Panc1 (cell line): Measurements from ENCODE around the gene HILPDA. TPM values are rescaled to one million over a fixed set of nuclear protein-coding genes. Genes with fewer than 3 reads are reported as not detected.

ENCODE experiments used
- ATAC-seq: fragments of 200-7000 bp; cut with Tn5 transposase; 2 replicates; pipeline ENCODE4 v1.9.1; 2020; ENCODE audit warnings: mild to moderate bottlenecking, moderate library complexity
- BruUV-seq: library from RNA; stranded (reverse); fragments of 400-500 nt; replicated peaks from 2 replicates; lab custom pipeline; 2021; lab: Mats Ljungman, UMichigan
- CTCF ChIA-PET: fragments of 300-600 bp; sonication (Branson Sonifier 250); formaldehyde crosslinking; loops from one replicate; lab custom pipeline; 2022; ENCODE audit warnings: antibody characterized with exemption; lab: Charles Lee
- POLR2A ChIA-PET: fragments of 300-600 bp; sonication (Branson Sonifier 250); formaldehyde crosslinking; loops from one replicate; lab custom pipeline; 2022; ENCODE audit warnings: antibody characterized with exemption; lab: Charles Lee
- DNase-seq: peaks from one replicate; pipeline ENCODE4 v3.0.0-alpha.2; 2010; ENCODE audit warnings: low read depth, low spot score
- H3K27ac ChIP-seq: 2 replicates; pipeline ENCODE4 v1.5.1; 2011; ENCODE audit warnings: mild to moderate bottlenecking, low read length, inconsistent platforms
- H3K27me3 ChIP-seq: fragments of 200-500 bp; sonication (Bioruptor generic); 2 replicates; pipeline ENCODE4 v1.6.0; 2014; ENCODE audit warnings: low read length, inconsistent platforms; ENCODE audit not compliant: control insufficient read depth, insufficient read depth
- H3K36me3 ChIP-seq: fragments of 200-500 bp; sonication (Bioruptor generic); 2 replicates; pipeline ENCODE4 v1.5.1; 2014; ENCODE audit warnings: inconsistent platforms, mild to moderate bottlenecking, low read length, moderate library complexity; ENCODE audit not compliant: control insufficient read depth, insufficient read depth
- H3K4me1 ChIP-seq: 2 replicates; pipeline ENCODE4 v1.5.1; 2011; ENCODE audit warnings: inconsistent platforms, mild to moderate bottlenecking, low read length, moderate library complexity; ENCODE audit not compliant: control insufficient read depth, insufficient read depth
- H3K4me3 ChIP-seq, 2 experiments: 2 replicates each; pipeline ENCODE4 v1.5.1; 2011 to 2012; ENCODE audit warnings: low read depth in 2 of 2, low read length in 2 of 2, mild to moderate bottlenecking in 2 of 2, inconsistent platforms in 1 of 2, moderate library complexity in 1 of 2
- H3K9me3 ChIP-seq: fragments of 200-500 bp; sonication (Bioruptor generic); 2 replicates; pipeline ENCODE4 v1.5.1; 2014; ENCODE audit warnings: low read depth, mild to moderate bottlenecking, inconsistent platforms, low read length, moderate library complexity; ENCODE audit not compliant: control insufficient read depth, insufficient read depth
- POLR2AphosphoS5 ChIP-seq: IDR thresholded peaks from 2 replicates; pipeline ENCODE4 v1.6.1; 2012; ENCODE audit warnings: mild to moderate bottlenecking, low read depth, low read length, moderate library complexity
- SIN3A ChIP-seq: IDR thresholded peaks from 2 replicates; pipeline ENCODE4 v1.6.1; 2012; ENCODE audit warnings: low read depth, mild to moderate bottlenecking, low read length, moderate library complexity, borderline replicate concordance; ENCODE audit not compliant: insufficient read depth
- TCF7L2 ChIP-seq: IDR thresholded peaks from 2 replicates; pipeline ENCODE4 v1.6.1; 2011; ENCODE audit warnings: mild to moderate bottlenecking, low read depth, low read length, inconsistent platforms
- in situ Hi-C: cut with HindIII; loops from 2 replicates; pipeline ENCODE4 v1.10.0; 2016; ENCODE audit warnings: low sequenced_read_pairs, low pct_unique_long_range_greater_than_20kb
- intact Hi-C: fragments of 100-400 bp; cut with micrococcal nuclease; formaldehyde crosslinking; loops from one replicate; pipeline ENCODE4 v1.10.0; 2022; ENCODE audit not compliant: unreplicated experiment
- total RNA-seq: library from RNA; stranded (reverse); gene quantifications from one replicate; pipeline ENCODE4 v1.2.1, GENCODE V29; 2021; ENCODE audit not compliant: unreplicated experiment
- TF ChIP-seq, protein P1 (sequence below), 2 experiments: IDR thresholded peaks; 2 replicates each; pipeline ENCODE4 v1.6.1; 2011 to 2012; ENCODE audit warnings: low read depth in 2 of 2, control low read depth in 1 of 2, low read length in 1 of 2, mild to moderate bottlenecking in 1 of 2, moderate library complexity in 1 of 2; ENCODE audit not compliant: insufficient read depth in 1 of 2
- TF ChIP-seq, protein P2 (sequence below): fragments of 450-650 bp; IDR thresholded peaks from 2 replicates; pipeline ENCODE4 v1.5.1; 2017; ENCODE audit warnings: mild to moderate bottlenecking

HILPDA gene
- total RNA-seq, 1 experiment from 2014 or later: 70.8 TPM

DNA sequence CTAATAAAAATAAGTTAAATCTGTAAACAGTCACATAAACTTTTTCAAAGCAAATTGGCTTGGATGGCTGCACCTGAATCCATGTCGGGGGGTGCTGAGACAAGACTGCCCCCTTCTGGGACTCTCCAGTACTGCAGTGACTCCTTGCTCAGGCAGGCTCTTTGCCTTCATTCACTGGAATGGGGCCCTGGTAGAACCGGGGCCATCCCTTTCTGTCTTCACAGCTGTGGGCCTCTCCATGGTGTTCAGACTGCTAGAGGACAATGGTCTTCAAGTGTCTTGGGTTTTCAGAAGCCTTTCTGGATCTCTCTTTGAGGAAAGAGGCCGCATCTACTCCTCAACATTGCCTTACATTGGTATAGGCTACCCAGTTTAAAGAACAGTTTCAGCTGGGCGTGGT is 29.8 kb upstream of the HILPDA start:
- H3K4me3 ChIP-seq: no peak overlapping the region
- ATAC-seq: peak; percentile 76
- TF ChIP-seq, protein P1, sequence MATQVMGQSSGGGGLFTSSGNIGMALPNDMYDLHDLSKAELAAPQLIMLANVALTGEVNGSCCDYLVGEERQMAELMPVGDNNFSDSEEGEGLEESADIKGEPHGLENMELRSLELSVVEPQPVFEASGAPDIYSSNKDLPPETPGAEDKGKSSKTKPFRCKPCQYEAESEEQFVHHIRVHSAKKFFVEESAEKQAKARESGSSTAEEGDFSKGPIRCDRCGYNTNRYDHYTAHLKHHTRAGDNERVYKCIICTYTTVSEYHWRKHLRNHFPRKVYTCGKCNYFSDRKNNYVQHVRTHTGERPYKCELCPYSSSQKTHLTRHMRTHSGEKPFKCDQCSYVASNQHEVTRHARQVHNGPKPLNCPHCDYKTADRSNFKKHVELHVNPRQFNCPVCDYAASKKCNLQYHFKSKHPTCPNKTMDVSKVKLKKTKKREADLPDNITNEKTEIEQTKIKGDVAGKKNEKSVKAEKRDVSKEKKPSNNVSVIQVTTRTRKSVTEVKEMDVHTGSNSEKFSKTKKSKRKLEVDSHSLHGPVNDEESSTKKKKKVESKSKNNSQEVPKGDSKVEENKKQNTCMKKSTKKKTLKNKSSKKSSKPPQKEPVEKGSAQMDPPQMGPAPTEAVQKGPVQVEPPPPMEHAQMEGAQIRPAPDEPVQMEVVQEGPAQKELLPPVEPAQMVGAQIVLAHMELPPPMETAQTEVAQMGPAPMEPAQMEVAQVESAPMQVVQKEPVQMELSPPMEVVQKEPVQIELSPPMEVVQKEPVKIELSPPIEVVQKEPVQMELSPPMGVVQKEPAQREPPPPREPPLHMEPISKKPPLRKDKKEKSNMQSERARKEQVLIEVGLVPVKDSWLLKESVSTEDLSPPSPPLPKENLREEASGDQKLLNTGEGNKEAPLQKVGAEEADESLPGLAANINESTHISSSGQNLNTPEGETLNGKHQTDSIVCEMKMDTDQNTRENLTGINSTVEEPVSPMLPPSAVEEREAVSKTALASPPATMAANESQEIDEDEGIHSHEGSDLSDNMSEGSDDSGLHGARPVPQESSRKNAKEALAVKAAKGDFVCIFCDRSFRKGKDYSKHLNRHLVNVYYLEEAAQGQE (IDR thresholded peaks at IDR 0.05; ENCODE audit: insufficient read depth in 1 of 2, low read depth in 2 of 2, low read length in 1 of 2): no peak
- TF ChIP-seq SIN3A (no peak), POLR2AphosphoS5 (no peak), TCF7L2 (no peak)
- TF ChIP-seq, protein P2, sequence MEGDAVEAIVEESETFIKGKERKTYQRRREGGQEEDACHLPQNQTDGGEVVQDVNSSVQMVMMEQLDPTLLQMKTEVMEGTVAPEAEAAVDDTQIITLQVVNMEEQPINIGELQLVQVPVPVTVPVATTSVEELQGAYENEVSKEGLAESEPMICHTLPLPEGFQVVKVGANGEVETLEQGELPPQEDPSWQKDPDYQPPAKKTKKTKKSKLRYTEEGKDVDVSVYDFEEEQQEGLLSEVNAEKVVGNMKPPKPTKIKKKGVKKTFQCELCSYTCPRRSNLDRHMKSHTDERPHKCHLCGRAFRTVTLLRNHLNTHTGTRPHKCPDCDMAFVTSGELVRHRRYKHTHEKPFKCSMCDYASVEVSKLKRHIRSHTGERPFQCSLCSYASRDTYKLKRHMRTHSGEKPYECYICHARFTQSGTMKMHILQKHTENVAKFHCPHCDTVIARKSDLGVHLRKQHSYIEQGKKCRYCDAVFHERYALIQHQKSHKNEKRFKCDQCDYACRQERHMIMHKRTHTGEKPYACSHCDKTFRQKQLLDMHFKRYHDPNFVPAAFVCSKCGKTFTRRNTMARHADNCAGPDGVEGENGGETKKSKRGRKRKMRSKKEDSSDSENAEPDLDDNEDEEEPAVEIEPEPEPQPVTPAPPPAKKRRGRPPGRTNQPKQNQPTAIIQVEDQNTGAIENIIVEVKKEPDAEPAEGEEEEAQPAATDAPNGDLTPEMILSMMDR: peak; percentile 97
- no peaks in the 10 kb centered on the region for H3K9me3 ChIP-seq
- ChIA-PET CTCF (interaction anchor here (0.9 to 7.8 kb wide), 9 partner anchors 9 to 78 kb away, joined by 3 to 133 read pairs (median 4); partner anchors contain the start of gene HILPDA), POLR2A (no interaction called here)
- in situ Hi-C loops (no loop called here), intact Hi-C loops (loop anchor here (1.0 to 2.0 kb wide), 2 partner anchors 27 to 79 kb away; no protein-coding TSS in a partner anchor)
- H3K36me3 ChIP-seq: no peaks in the 10 kb centered on the region
- H3K27ac ChIP-seq: peak overlapping the region; percentile 20; the same call in 1 of the 2 replicates
- peaks cover 23% of the 10 kb centered on the region for H3K4me1 ChIP-seq
- no peaks in the 10 kb centered on the region for H3K27me3 ChIP-seq
- no TSS peak for BruUV-seq
- peak; percentile 63 for DNase-seq

DNA sequence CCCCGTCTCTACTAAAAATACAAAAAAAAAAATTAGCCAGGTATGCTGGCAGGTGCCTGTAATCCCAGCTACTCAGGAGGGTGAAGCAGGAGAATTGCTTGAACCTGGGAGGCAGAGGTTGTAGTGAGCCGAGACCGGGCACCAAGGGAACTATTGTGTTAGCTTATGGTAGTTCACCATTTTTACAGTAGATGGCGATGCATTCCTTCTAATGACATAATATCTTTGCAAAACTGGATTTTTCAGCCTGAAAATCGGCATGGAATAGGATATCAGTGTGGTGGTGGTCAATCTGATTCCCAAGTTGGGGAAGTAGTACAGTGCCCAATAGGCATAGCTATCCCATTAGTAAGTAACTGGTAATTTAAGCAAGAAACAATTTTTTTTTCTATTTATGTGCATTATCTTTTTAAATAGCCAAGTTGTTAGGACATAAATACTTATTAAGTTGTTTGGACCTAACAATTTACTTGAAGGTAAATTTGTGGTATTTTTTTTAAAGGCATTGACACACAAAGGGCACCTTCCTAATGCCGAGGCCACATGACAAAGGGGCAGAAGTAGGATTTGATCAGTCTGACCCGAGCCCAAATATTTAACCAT is 28.3 kb upstream of the HILPDA start:
- POLR2A ChIA-PET: no interaction called here
- in situ Hi-C loops: no loop called here
- CTCF ChIA-PET: interaction anchor here (0.5 to 7.8 kb wide), 10 partner anchors 8 to 80 kb away, joined by 3 to 133 read pairs (median 4); partner anchors contain the start of gene HILPDA

More for the DNA sequence above, 28.3 kb upstream of the HILPDA start:
- no TSS peak for BruUV-seq
- Histone ChIP-seq H3K27ac (peak overlapping the region; percentile 67), H3K4me3 (no peak overlapping the region), H3K27me3 (no peaks in the 10 kb centered on the region), H3K36me3 (no peaks in the 10 kb centered on the region), H3K9me3 (no peaks in the 10 kb centered on the region), H3K4me1 (peaks cover 38% of the 10 kb centered on the region)
- intact Hi-C loops: loop anchor here (1.0 to 2.0 kb wide), 2 partner anchors 29 to 32 kb away; no protein-coding TSS in a partner anchor
- ATAC-seq (peak; percentile 52; the same call in 1 of the 2 replicates), DNase-seq (peak; percentile 64)
- TF ChIP-seq, protein P2: peak; percentile 82
- TF ChIP-seq, protein P1 (IDR thresholded peaks at IDR 0.05; ENCODE audit: insufficient read depth in 1 of 2, low read depth in 2 of 2, low read length in 1 of 2): no peak
